Measurements from ENCODE around the gene CEP85L. TPM values are rescaled to one million over a fixed set of nuclear protein-coding genes. Genes with fewer than 3 reads are reported as not detected.

CEP85L gene
- total and polyA plus RNA-seq, 10 donors: 6.3 to 46.5 (median 30.7) TPM

DNA sequence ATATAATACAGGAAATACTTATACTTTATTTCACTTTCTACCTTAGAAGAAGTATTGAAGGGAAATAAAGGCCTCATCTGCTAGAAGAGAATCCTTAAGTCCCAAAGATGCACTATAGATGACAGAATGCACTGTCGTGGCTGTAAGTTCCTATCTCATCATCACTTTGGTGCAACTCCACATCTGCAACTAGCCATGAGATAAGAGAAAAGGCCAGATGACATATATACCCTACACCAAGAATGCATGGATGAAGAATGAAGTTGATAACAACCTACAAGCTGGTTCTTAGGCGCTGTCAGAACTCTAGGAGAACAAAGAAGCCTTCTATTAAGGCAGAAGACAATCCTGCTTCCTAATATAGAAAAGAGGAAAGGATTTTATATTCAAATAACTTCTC lies 114.9 kb downstream of the CEP85L start:
- H3K4me3 ChIP-seq: no peak overlapping the region
- H3K4me1 ChIP-seq: no peaks in the 10 kb centered on the region
- WGBS, 5 donors: 90 to 98% (median 93%) methylated on average over 2 of the region's 2 CpGs
- no peaks in the 10 kb centered on the region for H3K36me3 ChIP-seq
- H3K9me3 ChIP-seq: peaks cover 0 to 1% (median 0%) of the 10 kb centered on the region in 8 donors
- no peak for DNase-seq
- TF ChIP-seq POLR2AphosphoS5 (IDR thresholded peaks at IDR 0.05): no peak
- no peak for TF ChIP-seq POLR2A (IDR thresholded peaks at IDR 0.05)
- TF ChIP-seq, protein P1, sequence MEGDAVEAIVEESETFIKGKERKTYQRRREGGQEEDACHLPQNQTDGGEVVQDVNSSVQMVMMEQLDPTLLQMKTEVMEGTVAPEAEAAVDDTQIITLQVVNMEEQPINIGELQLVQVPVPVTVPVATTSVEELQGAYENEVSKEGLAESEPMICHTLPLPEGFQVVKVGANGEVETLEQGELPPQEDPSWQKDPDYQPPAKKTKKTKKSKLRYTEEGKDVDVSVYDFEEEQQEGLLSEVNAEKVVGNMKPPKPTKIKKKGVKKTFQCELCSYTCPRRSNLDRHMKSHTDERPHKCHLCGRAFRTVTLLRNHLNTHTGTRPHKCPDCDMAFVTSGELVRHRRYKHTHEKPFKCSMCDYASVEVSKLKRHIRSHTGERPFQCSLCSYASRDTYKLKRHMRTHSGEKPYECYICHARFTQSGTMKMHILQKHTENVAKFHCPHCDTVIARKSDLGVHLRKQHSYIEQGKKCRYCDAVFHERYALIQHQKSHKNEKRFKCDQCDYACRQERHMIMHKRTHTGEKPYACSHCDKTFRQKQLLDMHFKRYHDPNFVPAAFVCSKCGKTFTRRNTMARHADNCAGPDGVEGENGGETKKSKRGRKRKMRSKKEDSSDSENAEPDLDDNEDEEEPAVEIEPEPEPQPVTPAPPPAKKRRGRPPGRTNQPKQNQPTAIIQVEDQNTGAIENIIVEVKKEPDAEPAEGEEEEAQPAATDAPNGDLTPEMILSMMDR (IDR thresholded peaks at IDR 0.05 in 8 of 11, conservative IDR thresholded peaks at IDR 0.05 in 3 of 11): no peak
- intact Hi-C loops (cut with DNase I; ENCODE audit: low total_unique reads): no loop called here
- no peaks in the 10 kb centered on the region for H3K27me3 ChIP-seq (replicated peaks in 1 of 7)
- H3K27ac ChIP-seq: no peak overlapping the region

- Histone ChIP-seq H3K36me3 (no peaks in the 10 kb centered on the region), H3K4me1 (no peaks in the 10 kb centered on the region), H3K9me3 (peaks cover 0 to 10% (median 7%) of the 10 kb centered on the region in 8 donors), H3K27ac (no peak overlapping the region), H3K4me3 (no peak overlapping the region), H3K27me3 (replicated peaks in 1 of 7) (no peaks in the 10 kb centered on the region)
- no peak for DNase-seq
- no peak for TF ChIP-seq POLR2A (IDR thresholded peaks at IDR 0.05)
- TF ChIP-seq POLR2AphosphoS5 (IDR thresholded peaks at IDR 0.05): no peak
- TF ChIP-seq, protein P1 (IDR thresholded peaks at IDR 0.05 in 8 of 11, conservative IDR thresholded peaks at IDR 0.05 in 3 of 11): no peak
- intact Hi-C loops (cut with DNase I; ENCODE audit: low total_unique reads): no loop called here
- WGBS, 5 donors: 84 to 96% (median 93%) methylated on average over 6 of the region's 6 CpGs
These were observed 116.1 kb downstream of the CEP85L start for GRCh38 chr6:118535176-118535844.

- Histone ChIP-seq H3K9me3 (peaks cover 0 to 10% (median 7%) of the 10 kb centered on the region in 8 donors), H3K36me3 (no peaks in the 10 kb centered on the region), H3K27ac (no peak overlapping the region), H3K27me3 (replicated peaks in 1 of 7) (no peaks in the 10 kb centered on the region), H3K4me1 (no peaks in the 10 kb centered on the region), H3K4me3 (no peak overlapping the region)
- intact Hi-C loops (cut with DNase I; ENCODE audit: low total_unique reads): no loop called here
- no peak for DNase-seq
- 92 to 98% (median 97%) methylated on average over 2 of the region's 2 CpGs for WGBS, 5 donors
- no peak for TF ChIP-seq POLR2A (IDR thresholded peaks at IDR 0.05)
- no peak for TF ChIP-seq POLR2AphosphoS5 (IDR thresholded peaks at IDR 0.05)
- TF ChIP-seq, protein P1 (IDR thresholded peaks at IDR 0.05 in 8 of 11, conservative IDR thresholded peaks at IDR 0.05 in 3 of 11): no peak
These were observed 120.4 kb downstream of the CEP85L start for GRCh38 chr6:118530942-118531341.

GRCh38 chr6:118529756-118530155 lies 121.6 kb downstream of the CEP85L start:
- DNase-seq: no peak
- peaks cover 0 to under 1% (median 0%) of the 10 kb centered on the region in 6 donors for H3K36me3 ChIP-seq
- H3K4me1 ChIP-seq: no peaks in the 10 kb centered on the region
- H3K4me3 ChIP-seq: no peak overlapping the region
- no peak overlapping the region for H3K27ac ChIP-seq
- no peak for TF ChIP-seq POLR2AphosphoS5 (IDR thresholded peaks at IDR 0.05)
- no peak for TF ChIP-seq POLR2A (IDR thresholded peaks at IDR 0.05)
- TF ChIP-seq, protein P1 (IDR thresholded peaks at IDR 0.05 in 8 of 11, conservative IDR thresholded peaks at IDR 0.05 in 3 of 11): no peak
- H3K27me3 ChIP-seq (replicated peaks in 1 of 7): no peaks in the 10 kb centered on the region
- peaks cover 0 to 10% (median 7%) of the 10 kb centered on the region in 8 donors for H3K9me3 ChIP-seq
- intact Hi-C loops (cut with DNase I; ENCODE audit: low total_unique reads): no loop called here
- 91 to 98% (median 97%) methylated on average over 2 of the region's 2 CpGs for WGBS, 5 donors
